Stimulated activated CD4-positive, alpha-beta T cell treated with anti-CD3 and anti-CD28 coated beads, Interleukin-1b, Interleukin-23, amount 100 ng/mL, for 4 hours (primary cell): ENCODE measurements around the gene DUT.
"Not testable (repeated sequence)": the region's sequence is repeated elsewhere in the genome, so short reads cannot be mapped to it uniquely, and the experiment has no call there.

Source experiments
- DNase-seq, 2 donors: peaks; one replicate each; pipeline ENCODE4 v3.0.0-alpha.2; 2020; ENCODE audit warnings: low read depth in 2 of 2

The DUT gene

GRCh38 chr15:48330855-48331795 is at the start of gene DUT:
DUT (plus strand) TSS chr15:48331429; CDS start chr15:48331516, 87 bp downstream.
- peak; percentile 60 to 80 for DNase-seq

- no peak for DNase-seq
Observed at GRCh38 chr15:48281674-48282073, 49.6 kb upstream of the DUT start.

GRCh38 chr15:48282216-48282615 is 49.0 kb upstream of the DUT start:
- DNase-seq: no peak

DNA sequence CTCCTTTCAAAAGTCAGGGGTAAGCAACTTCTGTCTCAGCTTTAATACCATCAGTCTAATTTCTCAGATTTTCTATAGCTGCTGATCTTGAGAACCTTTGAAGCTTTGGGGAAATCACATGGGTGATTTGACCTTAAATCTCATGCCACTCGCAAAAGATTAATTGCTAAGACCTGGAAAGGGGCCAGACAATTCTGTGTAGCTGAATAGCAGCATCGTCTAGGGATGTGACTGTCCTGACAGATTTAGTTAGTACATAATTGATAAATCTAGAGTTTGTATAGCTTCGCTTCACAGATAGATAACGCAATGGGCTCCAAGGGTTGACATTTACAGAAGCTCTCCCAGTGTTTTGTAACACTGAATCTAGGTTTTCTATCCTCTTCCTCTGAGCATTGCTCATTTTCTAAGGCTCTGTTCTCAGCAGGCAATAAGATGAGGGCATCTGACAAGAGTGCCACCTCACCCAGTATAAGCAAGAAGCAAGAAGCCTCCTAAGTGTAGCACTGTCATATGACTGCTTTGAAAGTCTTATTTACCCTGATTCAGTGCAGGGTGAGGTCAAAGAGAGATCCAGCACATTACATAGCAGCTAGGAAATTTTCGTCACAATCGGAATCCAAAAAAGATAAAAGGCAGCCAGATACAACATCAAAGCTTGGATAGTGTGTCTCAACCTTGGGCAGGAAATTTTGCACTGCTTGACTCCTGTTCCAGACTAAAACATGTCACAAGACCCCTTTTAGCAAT is 47.7 kb upstream of the DUT start:
- DNase-seq: no peak

- DNase-seq: peak in 1 of 2 donors; percentile 27
Observed at GRCh38 chr15:48285329-48286214, 45.7 kb upstream of the DUT start.

GRCh38 chr15:48289628-48290027 is 41.6 kb upstream of the DUT start:
- DNase-seq: no peak

GRCh38 chr15:48292458-48292857 is 38.8 kb upstream of the DUT start:
- no peak for DNase-seq

- no peak for DNase-seq
Observed at GRCh38 chr15:48297668-48298067, 33.6 kb upstream of the DUT start.

- DNase-seq: no peak
Observed at GRCh38 chr15:48298914-48299313, 32.3 kb upstream of the DUT start.

GRCh38 chr15:48300038-48300437 is 31.2 kb upstream of the DUT start:
- DNase-seq: no peak

GRCh38 chr15:48304398-48304797 is 26.8 kb upstream of the DUT start:
- DNase-seq: no peak

DNA sequence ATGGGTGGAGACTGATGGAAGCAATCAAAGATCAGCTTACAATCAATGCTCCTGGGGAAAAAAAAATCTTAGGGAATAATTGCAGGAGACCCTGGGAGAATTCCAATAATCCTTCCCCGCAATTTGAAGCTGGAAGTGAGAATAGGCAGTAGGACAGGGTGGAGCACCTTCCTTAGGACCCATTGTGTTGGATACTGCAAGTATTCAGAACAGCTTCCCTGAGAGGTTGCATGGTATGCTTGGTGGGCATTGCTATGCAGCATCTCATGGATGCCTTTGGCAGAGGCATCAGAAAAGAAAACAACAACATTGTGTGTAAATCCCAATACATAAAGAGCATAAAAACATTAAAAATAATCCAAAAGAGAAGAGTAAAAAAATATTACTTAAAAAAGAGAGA is 24.6 kb upstream of the DUT start:
- no peak for DNase-seq

- no peak for DNase-seq
Observed at GRCh38 chr15:48307586-48307985, 23.6 kb upstream of the DUT start.

GRCh38 chr15:48309740-48310139 is 21.5 kb upstream of the DUT start:
- DNase-seq: no peak

DNA sequence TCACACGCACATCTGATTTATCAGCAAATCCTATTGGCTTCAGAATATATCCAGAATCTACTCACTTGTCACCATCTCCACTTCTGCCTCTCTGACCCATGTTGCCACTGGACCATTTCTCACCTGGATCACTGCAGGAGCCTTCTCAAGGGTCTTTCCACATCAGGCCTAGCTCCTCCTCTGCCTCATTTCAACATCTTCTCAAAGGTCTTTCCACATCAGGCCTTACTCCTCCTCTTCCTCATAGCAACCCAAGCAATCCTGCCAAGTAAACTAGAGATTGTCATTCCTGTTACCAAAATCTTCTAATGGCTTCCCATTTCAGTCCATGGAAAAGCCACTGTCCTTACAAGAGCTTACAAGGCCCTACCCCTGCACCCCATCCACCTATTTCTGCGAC is 18.0 kb upstream of the DUT start:
- DNase-seq: no peak

DNA sequence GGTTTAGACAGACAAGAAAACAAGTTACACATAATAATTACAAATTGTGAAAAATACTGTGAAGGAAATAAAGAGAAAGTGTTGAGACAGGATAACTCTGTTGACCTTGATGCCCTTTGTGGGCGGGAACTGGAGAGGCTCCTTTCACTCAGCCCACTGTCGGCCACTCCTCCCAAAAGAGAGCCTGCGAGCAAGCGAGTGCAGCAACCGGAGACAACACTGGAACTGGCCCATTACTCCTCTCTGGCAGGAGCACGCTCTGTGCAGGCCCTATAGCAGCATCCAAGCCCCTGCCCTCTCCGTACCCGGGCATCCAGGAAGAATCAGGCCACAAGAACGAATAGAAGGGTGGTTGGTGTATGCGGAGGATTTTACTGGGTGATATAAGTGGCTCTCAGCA is 16.2 kb upstream of the DUT start:
- no peak for DNase-seq

DNA sequence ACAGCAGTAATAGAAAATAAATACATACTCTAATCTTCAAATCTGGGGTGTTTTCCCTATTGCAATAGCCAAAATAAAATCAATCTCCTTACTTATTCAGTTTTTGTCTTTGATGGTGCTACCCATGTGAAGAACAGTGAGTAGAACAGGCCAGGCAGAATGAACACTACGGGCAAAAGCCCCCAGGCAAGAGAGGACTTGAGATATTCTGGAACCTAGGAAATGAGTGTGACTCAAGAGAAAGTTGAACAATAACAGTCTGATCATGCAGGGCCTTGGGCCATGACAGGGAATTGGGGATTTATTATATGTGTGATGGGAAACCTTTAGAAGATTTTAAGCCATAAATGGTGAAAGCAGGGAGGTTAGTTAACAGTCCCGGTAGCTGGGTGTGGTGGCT is 14.0 kb upstream of the DUT start:
- no peak for DNase-seq

DNA sequence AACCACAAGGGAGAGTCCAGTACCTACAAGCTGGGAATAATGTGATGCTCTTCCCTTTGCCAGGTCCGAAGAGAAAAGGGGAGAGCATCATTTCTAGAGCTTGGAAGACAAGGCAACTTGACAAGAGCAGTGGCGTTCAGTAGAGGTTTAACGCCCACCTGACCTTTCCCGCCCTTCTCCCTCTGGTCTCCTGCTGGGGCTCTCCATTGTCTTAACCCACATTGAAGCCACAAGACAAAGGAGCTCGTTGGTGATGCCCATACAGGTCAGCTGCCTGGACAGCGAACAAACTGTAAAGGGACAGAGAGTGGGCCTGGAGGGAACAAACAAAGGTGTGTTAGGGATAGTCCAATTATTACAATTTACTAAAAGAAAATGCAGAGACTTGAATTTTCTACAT is 13.1 kb upstream of the DUT start:
- DNase-seq: no peak

DNA sequence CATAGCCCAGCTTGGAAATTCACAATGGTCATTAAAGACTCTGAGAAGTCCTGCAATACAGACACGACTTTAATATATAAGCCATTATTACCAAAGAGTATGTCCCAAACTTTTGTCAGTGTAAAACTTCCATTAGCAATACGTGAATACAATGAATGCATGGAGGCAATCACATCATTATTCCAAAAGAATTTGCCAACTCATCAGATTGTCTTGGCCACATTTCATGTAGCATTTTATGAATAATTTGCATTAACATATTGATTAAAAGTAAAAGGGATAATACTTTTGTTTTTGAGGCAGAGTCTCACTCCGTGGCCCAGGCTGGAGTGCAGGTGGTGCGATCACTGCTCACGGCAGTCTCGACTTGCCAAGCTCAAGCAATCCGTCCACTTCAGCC is 7.9 kb upstream of the DUT start:
- DNase-seq: no peak

GRCh38 chr15:48324949-48325348 is 6.3 kb upstream of the DUT start:
- DNase-seq: no peak

DNA sequence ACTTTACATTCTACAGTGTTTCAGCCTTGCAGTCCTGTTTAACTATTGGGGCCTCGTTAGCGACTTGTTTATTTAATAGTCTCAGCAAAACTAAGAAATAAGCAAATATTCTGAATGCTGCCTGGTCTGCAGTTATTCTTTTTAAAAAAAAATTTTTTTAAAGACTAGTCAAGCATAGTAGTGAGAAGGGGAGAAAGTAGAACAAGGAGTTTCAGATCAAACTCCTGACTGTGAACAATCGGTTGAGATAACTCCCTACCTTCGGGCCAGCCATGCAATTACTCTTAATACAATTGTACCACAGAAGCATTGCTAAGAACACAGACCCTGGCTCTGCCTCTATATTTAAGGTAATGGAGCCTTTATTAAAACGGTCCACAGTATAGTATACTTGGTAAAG is 5.8 kb upstream of the DUT start:
- DNase-seq: no peak

- not testable (repeated sequence) for DNase-seq
Observed at GRCh38 chr15:48326180-48326579, 5.0 kb upstream of the DUT start.
